IPS-15b (cell line): ENCODE results near the gene ZNF724.
"Not testable (repeated sequence)": the region's sequence is repeated elsewhere in the genome, so short reads cannot be mapped to it uniquely, and the experiment has no call there.

Experiments used
- H3K27me3 ChIP-seq: one replicate; pipeline ENCODE4 v1.6.1; 2013; ENCODE audit warnings: low read length; ENCODE audit not compliant: control insufficient read depth, insufficient read depth
- H3K36me3 ChIP-seq: one replicate; pipeline ENCODE4 v1.6.1; 2013; ENCODE audit warnings: low read length; ENCODE audit not compliant: control insufficient read depth, insufficient read depth
- H3K4me1 ChIP-seq: one replicate; pipeline ENCODE4 v1.6.1; 2013; ENCODE audit warnings: mild to moderate bottlenecking, low read length; ENCODE audit not compliant: control insufficient read depth, insufficient read depth
- H3K4me3 ChIP-seq: one replicate; pipeline ENCODE4 v1.5.1; 2013; ENCODE audit warnings: low read depth, low read length
- H3K9ac ChIP-seq: one replicate; pipeline ENCODE4 v1.6.1; 2013; ENCODE audit warnings: low read depth, mild to moderate bottlenecking, low read length
- H3K9me3 ChIP-seq: one replicate; pipeline ENCODE4 v1.6.1; 2013; ENCODE audit warnings: mild to moderate bottlenecking, low read length; ENCODE audit not compliant: control insufficient read depth, insufficient read depth

The ZNF724 gene

GRCh38 chr19:23249911-23250649 lies at the start of gene ZNF724:
TSS of gene ZNF724 (minus strand) at chr19:23250394. CDS start at chr19:23250242, 152 bp downstream.
- Histone ChIP-seq H3K36me3 (peaks cover 3% of the 10 kb centered on the region), H3K4me3 (peak within 1 kb of the TSS; percentile 98), H3K9ac (peak within 1 kb of the TSS; percentile 98), H3K4me1 (no peaks in the 10 kb centered on the region), H3K9me3 (no peaks in the 10 kb centered on the region), H3K27me3 (no peaks in the 10 kb centered on the region)

- no peak overlapping the region for H3K4me3 ChIP-seq
These were observed 43.9 kb upstream of the ZNF724 start for GRCh38 chr19:23294141-23294540.

GRCh38 chr19:23289966-23290365 lies 39.8 kb upstream of the ZNF724 start:
- H3K4me3 ChIP-seq, H3K27me3 ChIP-seq, H3K36me3 ChIP-seq, H3K9me3 ChIP-seq, H3K4me1 ChIP-seq, H3K9ac ChIP-seq: not testable (repeated sequence)

More at GRCh38 chr19:23294141-23294540, 43.9 kb upstream of the ZNF724 start:
- no peaks in the 10 kb centered on the region for H3K4me1 ChIP-seq
- H3K27me3 ChIP-seq, result no peaks in the 10 kb centered on the region
- no peak overlapping the region for H3K9ac ChIP-seq
- H3K36me3 ChIP-seq, result no peaks in the 10 kb centered on the region
- H3K9me3 ChIP-seq, result no peaks in the 10 kb centered on the region

- Histone ChIP-seq H3K4me1 (no peaks in the 10 kb centered on the region), H3K4me3 (no peak overlapping the region), H3K9me3 (peaks cover 3% of the 10 kb centered on the region), H3K36me3 (no peaks in the 10 kb centered on the region), H3K27me3 (no peaks in the 10 kb centered on the region), H3K9ac (no peak overlapping the region)
These were observed 37.4 kb upstream of the ZNF724 start for GRCh38 chr19:23287620-23288019.

- Histone ChIP-seq H3K4me3 (no peak overlapping the region), H3K9me3 (peaks cover 3% of the 10 kb centered on the region), H3K9ac (no peak overlapping the region), H3K36me3 (no peaks in the 10 kb centered on the region), H3K27me3 (no peaks in the 10 kb centered on the region), H3K4me1 (no peaks in the 10 kb centered on the region)
These were observed 36.3 kb upstream of the ZNF724 start for GRCh38 chr19:23286477-23286876.

GRCh38 chr19:23285948-23286347 lies 35.8 kb upstream of the ZNF724 start:
- Histone ChIP-seq H3K4me1 (no peaks in the 10 kb centered on the region), H3K4me3 (no peak overlapping the region), H3K9me3 (peaks cover 3% of the 10 kb centered on the region), H3K27me3 (no peaks in the 10 kb centered on the region), H3K9ac (no peak overlapping the region), H3K36me3 (no peaks in the 10 kb centered on the region)

GRCh38 chr19:23285326-23285725 lies 35.1 kb upstream of the ZNF724 start:
- not testable (repeated sequence) for H3K4me3 ChIP-seq, H3K9me3 ChIP-seq, H3K4me1 ChIP-seq, H3K36me3 ChIP-seq, H3K27me3 ChIP-seq, H3K9ac ChIP-seq

GRCh38 chr19:23283925-23284324 lies 33.7 kb upstream of the ZNF724 start:
- Histone ChIP-seq H3K27me3 (no peaks in the 10 kb centered on the region), H3K36me3 (no peaks in the 10 kb centered on the region), H3K4me3 (no peak overlapping the region), H3K9ac (no peak overlapping the region), H3K4me1 (no peaks in the 10 kb centered on the region), H3K9me3 (peaks cover 3% of the 10 kb centered on the region)

- H3K36me3 ChIP-seq, result no peaks in the 10 kb centered on the region
- no peaks in the 10 kb centered on the region for H3K9me3 ChIP-seq
- no peaks in the 10 kb centered on the region for H3K27me3 ChIP-seq
- no peak overlapping the region for H3K9ac ChIP-seq
- no peak overlapping the region for H3K4me3 ChIP-seq
- H3K4me1 ChIP-seq, result no peaks in the 10 kb centered on the region
These were observed 31.6 kb upstream of the ZNF724 start for GRCh38 chr19:23281663-23282276.

GRCh38 chr19:23278118-23278517 lies 27.9 kb upstream of the ZNF724 start:
- H3K4me3 ChIP-seq, H3K36me3 ChIP-seq, H3K9ac ChIP-seq, H3K27me3 ChIP-seq, H3K4me1 ChIP-seq, H3K9me3 ChIP-seq: not testable (repeated sequence)

GRCh38 chr19:23273590-23274412 lies 23.6 kb upstream of the ZNF724 start:
- H3K36me3 ChIP-seq, result peaks cover 4% of the 10 kb centered on the region
- peak overlapping the region; percentile 95 for H3K9ac ChIP-seq
- peak overlapping the region; percentile 92 for H3K4me3 ChIP-seq
- H3K27me3 ChIP-seq, result no peaks in the 10 kb centered on the region
- H3K4me1 ChIP-seq, result no peaks in the 10 kb centered on the region
- H3K9me3 ChIP-seq, result no peaks in the 10 kb centered on the region
